DND-41 (cell line): ENCODE measurements around the gene FH.

Source experiments
- ATAC-seq: fragments of 200-7000 bp; cut with Tn5 transposase; 3 replicates; pipeline ENCODE4 v1.9.1; 2021; ENCODE audit warnings: low read depth; ENCODE audit not compliant: insufficient read depth
- DNase-seq: peaks from one replicate; pipeline ENCODE4 v3.0.0-alpha.2; 2020
- H2AFZ ChIP-seq: 2 replicates; pipeline ENCODE4 v1.6.0; 2012; ENCODE audit warnings: low read depth, low read length
- H3K27ac ChIP-seq: 2 replicates; pipeline ENCODE4 v1.5.1; 2012; ENCODE audit warnings: low read length, inconsistent platforms
- H3K27me3 ChIP-seq: fragments of 200-600 bp; sonication (generic); 2 replicates; pipeline ENCODE4 v1.6.0; 2012; ENCODE audit warnings: low read length, mild to moderate bottlenecking, inconsistent platforms; ENCODE audit not compliant: insufficient read depth, poor library complexity
- H3K36me3 ChIP-seq: 2 replicates; pipeline ENCODE4 v1.5.1; 2012; ENCODE audit warnings: low read length, inconsistent platforms; ENCODE audit not compliant: insufficient read depth
- H3K4me1 ChIP-seq: 2 replicates; pipeline ENCODE4 v1.5.1; 2012; ENCODE audit warnings: mild to moderate bottlenecking, low read length; ENCODE audit not compliant: insufficient read depth
- H3K4me2 ChIP-seq: 2 replicates; pipeline ENCODE4 v1.6.0; 2012; ENCODE audit warnings: mild to moderate bottlenecking, moderate library complexity, low read length, inconsistent platforms; ENCODE audit not compliant: insufficient read depth
- H3K4me3 ChIP-seq, 2 experiments: fragments of 200-600 bp in 1 of 2; shearing (Covaris generic) in 1 of 2; 2 replicates each; pipeline ENCODE4 v1.5.1; 2012 to 2016; ENCODE audit warnings: inconsistent platforms in 2 of 2, low read length in 2 of 2, mild to moderate bottlenecking in 2 of 2, low read depth in 1 of 2, moderate library complexity in 1 of 2
- H3K79me2 ChIP-seq: 2 replicates; pipeline ENCODE4 v1.6.0; 2012; ENCODE audit warnings: low read length, inconsistent platforms; ENCODE audit not compliant: insufficient read depth
- H3K9ac ChIP-seq: 2 replicates; pipeline ENCODE4 v1.6.0; 2012; ENCODE audit warnings: low read depth, mild to moderate bottlenecking, inconsistent platforms, low read length, moderate library complexity
- H3K9me3 ChIP-seq: 2 replicates; pipeline ENCODE4 v1.5.1; 2012; ENCODE audit warnings: low read length, moderate library complexity, mild to moderate bottlenecking, inconsistent platforms; ENCODE audit not compliant: insufficient read depth, severe bottlenecking
- H4K20me1 ChIP-seq: 2 replicates; pipeline ENCODE4 v1.6.0; 2012; ENCODE audit warnings: low read length; ENCODE audit not compliant: insufficient read depth
- EZH2 ChIP-seq: IDR thresholded peaks from 3 replicates; pipeline ENCODE4 v1.6.1; 2012; ENCODE audit warnings: borderline replicate concordance, low read depth, mild to moderate bottlenecking, moderate library complexity, low read length, inconsistent platforms; ENCODE audit not compliant: severe bottlenecking
- TF ChIP-seq, protein P1 (sequence below): IDR thresholded peaks from 2 replicates; pipeline ENCODE4 v1.5.1; 2012; ENCODE audit warnings: borderline replicate concordance, low read length, moderate library complexity, mild to moderate bottlenecking; ENCODE audit not compliant: poor library complexity, severe bottlenecking; ENCODE audit errors: extremely low read depth

Gene FH

DNA sequence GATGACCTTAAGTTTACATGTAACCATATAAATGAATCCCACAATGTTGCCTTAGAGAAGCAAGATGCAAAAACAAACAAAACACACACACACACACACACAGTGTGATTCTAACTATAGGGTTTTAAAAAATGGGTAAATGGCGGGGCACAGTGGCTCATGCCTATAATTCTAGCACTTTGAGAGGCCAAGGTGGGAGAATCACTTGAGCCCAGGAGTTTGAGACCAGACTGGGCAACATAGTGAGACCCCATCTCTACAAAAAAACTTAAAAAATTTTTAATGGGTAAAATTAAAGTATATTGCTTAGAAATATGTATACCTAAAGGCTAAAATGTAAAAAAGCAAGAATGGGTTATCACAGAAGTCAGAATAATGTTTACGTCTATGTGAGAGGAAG lies 28.5 kb upstream of the FH start:
- TF ChIP-seq, protein P1, sequence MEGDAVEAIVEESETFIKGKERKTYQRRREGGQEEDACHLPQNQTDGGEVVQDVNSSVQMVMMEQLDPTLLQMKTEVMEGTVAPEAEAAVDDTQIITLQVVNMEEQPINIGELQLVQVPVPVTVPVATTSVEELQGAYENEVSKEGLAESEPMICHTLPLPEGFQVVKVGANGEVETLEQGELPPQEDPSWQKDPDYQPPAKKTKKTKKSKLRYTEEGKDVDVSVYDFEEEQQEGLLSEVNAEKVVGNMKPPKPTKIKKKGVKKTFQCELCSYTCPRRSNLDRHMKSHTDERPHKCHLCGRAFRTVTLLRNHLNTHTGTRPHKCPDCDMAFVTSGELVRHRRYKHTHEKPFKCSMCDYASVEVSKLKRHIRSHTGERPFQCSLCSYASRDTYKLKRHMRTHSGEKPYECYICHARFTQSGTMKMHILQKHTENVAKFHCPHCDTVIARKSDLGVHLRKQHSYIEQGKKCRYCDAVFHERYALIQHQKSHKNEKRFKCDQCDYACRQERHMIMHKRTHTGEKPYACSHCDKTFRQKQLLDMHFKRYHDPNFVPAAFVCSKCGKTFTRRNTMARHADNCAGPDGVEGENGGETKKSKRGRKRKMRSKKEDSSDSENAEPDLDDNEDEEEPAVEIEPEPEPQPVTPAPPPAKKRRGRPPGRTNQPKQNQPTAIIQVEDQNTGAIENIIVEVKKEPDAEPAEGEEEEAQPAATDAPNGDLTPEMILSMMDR, result no peak
- no peak for TF ChIP-seq EZH2
- Histone ChIP-seq H3K27ac (no peak overlapping the region), H4K20me1 (no peaks in the 10 kb centered on the region), H3K27me3 (no peaks in the 10 kb centered on the region), H3K4me1 (no peaks in the 10 kb centered on the region), H3K4me2 (no peak overlapping the region), H3K9ac (no peak overlapping the region), H3K4me3 (no peak overlapping the region), H2AFZ (no peak overlapping the region), H3K9me3 (no peaks in the 10 kb centered on the region), H3K36me3 (no peaks in the 10 kb centered on the region), H3K79me2 (no peaks in the 10 kb centered on the region)
- no peak for ATAC-seq
- no peak for DNase-seq

GRCh38 chr1:241542199-241542907 lies 22.8 kb upstream of the FH start:
- Histone ChIP-seq H4K20me1 (no peaks in the 10 kb centered on the region), H3K4me2 (no peak overlapping the region), H3K27ac (no peak overlapping the region), H3K9ac (no peak overlapping the region), H3K4me3 (no peak overlapping the region), H3K4me1 (no peaks in the 10 kb centered on the region), H3K27me3 (no peaks in the 10 kb centered on the region), H2AFZ (no peak overlapping the region), H3K36me3 (no peaks in the 10 kb centered on the region), H3K79me2 (no peaks in the 10 kb centered on the region), H3K9me3 (no peaks in the 10 kb centered on the region)
- DNase-seq (no peak), ATAC-seq (no peak)
- TF ChIP-seq, protein P1, result no peak
- TF ChIP-seq EZH2, result no peak

DNA sequence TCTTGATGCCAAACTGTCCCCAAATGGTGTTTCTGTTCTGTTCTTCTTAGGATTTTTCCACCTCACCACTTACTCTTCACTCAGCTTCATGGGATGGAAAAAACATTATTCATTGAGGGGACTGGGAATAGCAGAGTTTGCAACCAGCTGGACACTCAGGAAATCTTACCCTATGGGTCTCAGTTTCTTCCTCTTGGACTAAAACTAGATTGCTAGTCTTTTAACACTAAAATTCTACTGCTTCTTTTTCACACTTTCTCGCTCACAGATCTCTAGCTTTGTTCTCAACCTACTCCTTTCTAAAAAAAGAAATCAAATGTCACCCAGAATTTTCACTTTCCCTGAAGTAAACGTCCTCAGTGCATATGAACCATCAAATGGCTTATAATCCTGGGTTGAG lies 17.4 kb upstream of the FH start:
- Histone ChIP-seq H4K20me1 (no peaks in the 10 kb centered on the region), H3K9ac (no peak overlapping the region), H3K36me3 (no peaks in the 10 kb centered on the region), H3K27ac (no peak overlapping the region), H2AFZ (no peak overlapping the region), H3K9me3 (no peaks in the 10 kb centered on the region), H3K4me2 (no peak overlapping the region), H3K27me3 (peaks cover 27% of the 10 kb centered on the region), H3K4me1 (peaks cover 5% of the 10 kb centered on the region), H3K4me3 (no peak overlapping the region), H3K79me2 (no peaks in the 10 kb centered on the region)
- no peak for TF ChIP-seq EZH2
- DNase-seq, result no peak
- no peak for ATAC-seq

DNA sequence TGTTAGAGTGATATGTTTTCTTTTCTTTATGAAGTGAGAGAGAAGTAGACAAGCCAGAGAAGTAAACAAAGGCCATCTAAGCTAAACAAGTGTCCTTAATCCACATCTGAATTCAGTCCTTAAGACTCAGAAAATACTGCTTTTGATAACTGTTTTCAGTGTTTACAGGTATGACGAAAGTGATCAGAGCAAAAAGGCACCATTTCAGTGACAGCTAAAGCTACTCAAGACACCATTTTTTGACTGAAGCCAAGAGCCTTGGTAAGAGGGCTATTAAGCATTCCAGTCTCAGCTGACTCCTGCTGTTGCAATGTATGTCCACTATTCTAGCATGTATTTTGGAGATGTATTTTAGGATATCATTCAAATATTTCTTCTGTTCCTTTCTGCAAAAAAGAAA lies 16.7 kb upstream of the FH start:
- ATAC-seq (no peak), DNase-seq (no peak)
- H3K4me1 ChIP-seq, result peaks cover 7% of the 10 kb centered on the region
- peaks cover 27% of the 10 kb centered on the region for H3K27me3 ChIP-seq
- TF ChIP-seq EZH2, result no peak
- TF ChIP-seq, protein P1, result no peak
- no peak overlapping the region for H3K9ac ChIP-seq
- no peaks in the 10 kb centered on the region for H3K79me2 ChIP-seq
- H2AFZ ChIP-seq, result no peak overlapping the region
- H4K20me1 ChIP-seq, result no peaks in the 10 kb centered on the region
- H3K4me3 ChIP-seq, result no peak overlapping the region
- no peak overlapping the region for H3K27ac ChIP-seq
- no peak overlapping the region for H3K4me2 ChIP-seq
- no peaks in the 10 kb centered on the region for H3K36me3 ChIP-seq
- no peaks in the 10 kb centered on the region for H3K9me3 ChIP-seq
